ENCODE results near the gene SNX18.
A peak's percentile ranks its signal among the peaks of the same experiment; 100 is the strongest.

SNX18 gene

DNA sequence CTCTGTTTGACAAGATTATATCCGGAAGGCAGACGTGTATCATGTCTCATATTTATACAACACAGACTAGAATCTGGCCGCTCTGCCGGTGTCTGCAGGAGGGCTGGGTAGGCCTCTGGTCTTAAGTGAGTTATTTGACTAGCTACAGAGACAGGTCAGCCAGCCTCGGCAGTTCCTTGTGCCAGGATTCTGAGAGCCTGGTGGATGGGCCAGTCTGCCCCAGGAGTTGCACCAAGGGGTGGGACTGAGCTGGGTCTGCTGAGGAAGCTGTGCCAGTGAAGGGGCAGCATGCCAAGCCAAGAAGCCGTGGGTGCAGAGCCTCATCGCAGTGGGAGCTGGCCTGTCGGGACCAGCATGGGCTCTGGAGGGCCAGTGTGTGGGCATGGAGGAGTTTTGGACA, 7.1 kb downstream of the SNX18 start:
- no peak overlapping the region for H3K4me3 ChIP-seq (ENCODE audit: low read depth, low read length)
- TF ChIP-seq ZFHX2 (tag by site-specific recombination; conservative IDR thresholded peaks at IDR 0.05) (peak; percentile 57), TCF7L2 (IDR thresholded peaks at IDR 0.05; ENCODE audit: borderline replicate concordance, low read depth, low read length) (no peak), EGR2 (tag by site-specific recombination; IDR thresholded peaks at IDR 0.05; ENCODE audit: low read depth) (0 out of 2 replicates have a peak, but pooled peaks have one; percentile 7), ZNF221 (tag by site-specific recombination; IDR thresholded peaks at IDR 0.05; ENCODE audit: borderline replicate concordance) (no peak), ZSCAN5A (tag by site-specific recombination; IDR thresholded peaks at IDR 0.05) (no peak), YY2 (tag by site-specific recombination; IDR thresholded peaks at IDR 0.05) (no peak), ZNF169 (tag by site-specific recombination; IDR thresholded peaks at IDR 0.05) (no peak), HIC1 (tag by site-specific recombination; IDR thresholded peaks at IDR 0.05) (0 out of 2 replicates have a peak, but pooled peaks have one; percentile 27), ZNF48 (tag by site-specific recombination; IDR thresholded peaks at IDR 0.05) (no peak), BCL6B (tag by site-specific recombination; IDR thresholded peaks at IDR 0.05) (no peak)
- no peak overlapping the region; the same call in 1 of the 2 replicates for H3K27ac ChIP-seq (ENCODE audit: extremely low read depth, low read depth, low read length)
- H3K36me3 ChIP-seq (ENCODE audit: control insufficient read depth in 2 of 2, insufficient read depth in 1 of 2, low read length in 2 of 2): peaks cover 0 to 4% of the 10 kb centered on the region in 2 experiments; a peak in 1 of 3 replicates
- peaks cover 17% of the 10 kb centered on the region; the same call in 1 of the 2 replicates for H3K4me1 ChIP-seq (ENCODE audit: control insufficient read depth, insufficient read depth, low read length)
- no peaks in the 10 kb centered on the region for H3K9me3 ChIP-seq (ENCODE audit: control insufficient read depth, insufficient read depth, low read depth, low read length)
- CTCF ChIA-PET: interaction anchor here (0.6 to 2.8 kb wide), 3 partner anchors 13 to 371 kb away, joined by 3 to 9 read pairs (median 4); no protein-coding TSS in a partner anchor
- POLR2A ChIA-PET: no interaction called here

- TF ChIP-seq ZBTB26 (tag by site-specific recombination; optimal IDR thresholded peaks at IDR 0.05): no peak
- TF ChIP-seq KLF17 (tag by site-specific recombination; IDR thresholded peaks at IDR 0.05): no peak
- TF ChIP-seq, protein P1, sequence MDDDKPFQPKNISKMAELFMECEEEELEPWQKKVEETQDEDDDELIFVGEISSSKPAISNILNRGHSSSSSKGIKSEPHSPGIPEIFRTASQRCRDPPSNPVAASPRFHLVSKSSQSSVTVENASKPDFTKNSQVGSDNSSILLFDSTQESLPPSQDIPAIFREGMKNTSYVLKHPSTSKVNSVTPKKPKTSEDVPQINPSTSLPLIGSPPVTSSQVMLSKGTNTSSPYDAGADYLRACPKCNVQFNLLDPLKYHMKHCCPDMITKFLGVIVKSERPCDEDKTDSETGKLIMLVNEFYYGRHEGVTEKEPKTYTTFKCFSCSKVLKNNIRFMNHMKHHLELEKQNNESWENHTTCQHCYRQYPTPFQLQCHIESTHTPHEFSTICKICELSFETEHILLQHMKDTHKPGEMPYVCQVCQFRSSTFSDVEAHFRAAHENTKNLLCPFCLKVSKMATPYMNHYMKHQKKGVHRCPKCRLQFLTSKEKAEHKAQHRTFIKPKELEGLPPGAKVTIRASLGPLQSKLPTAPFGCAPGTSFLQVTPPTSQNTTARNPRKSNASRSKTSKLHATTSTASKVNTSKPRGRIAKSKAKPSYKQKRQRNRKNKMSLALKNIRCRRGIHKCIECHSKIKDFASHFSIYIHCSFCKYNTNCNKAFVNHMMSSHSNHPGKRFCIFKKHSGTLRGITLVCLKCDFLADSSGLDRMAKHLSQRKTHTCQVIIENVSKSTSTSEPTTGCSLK (tag by site-specific recombination; IDR thresholded peaks at IDR 0.05): no peak
- TF ChIP-seq ZNF292 (tag by site-specific recombination; IDR thresholded peaks at IDR 0.05; ENCODE audit: borderline replicate concordance, low read depth): no peak
- TF ChIP-seq ZNF623 (tag by site-specific recombination; IDR thresholded peaks at IDR 0.05): no peak
- TF ChIP-seq GFI1B (tag by site-specific recombination; IDR thresholded peaks at IDR 0.05): no peak
- TF ChIP-seq ZNF10 (tag by site-specific recombination; IDR thresholded peaks at IDR 0.05): no peak
- TF ChIP-seq ZBTB8A (tag by site-specific recombination; IDR thresholded peaks at IDR 0.05): no peak
- no peak for TF ChIP-seq ZNF785 (tag by site-specific recombination; IDR thresholded peaks at IDR 0.05)
- no peak for TF ChIP-seq ZNF610 (tag by site-specific recombination; IDR thresholded peaks at IDR 0.05; ENCODE audit: borderline replicate concordance)
- TF ChIP-seq SALL2 (tag by site-specific recombination; IDR thresholded peaks at IDR 0.05; ENCODE audit: borderline replicate concordance): no peak
- TF ChIP-seq GLIS2 (tag by site-specific recombination; IDR thresholded peaks at IDR 0.05): no peak
- no peak for TF ChIP-seq ZNF580 (tag by site-specific recombination; IDR thresholded peaks at IDR 0.05)
- no peak for TF ChIP-seq ZNF48 (tag by site-specific recombination; IDR thresholded peaks at IDR 0.05)
- no peak for TF ChIP-seq ZNF19 (tag by site-specific recombination; IDR thresholded peaks at IDR 0.05; ENCODE audit: low read depth)
- H3K36me3 ChIP-seq (ENCODE audit: control insufficient read depth in 2 of 2, insufficient read depth in 1 of 2, low read length in 2 of 2): peaks cover 0 to 4% of the 10 kb centered on the region in 2 experiments; a peak in 1 of 3 replicates
- peaks cover 17% of the 10 kb centered on the region; the same call in 1 of the 2 replicates for H3K4me1 ChIP-seq (ENCODE audit: control insufficient read depth, insufficient read depth, low read length)
- no peaks in the 10 kb centered on the region for H3K9me3 ChIP-seq (ENCODE audit: control insufficient read depth, insufficient read depth, low read depth, low read length)
- ChIA-PET CTCF (interaction anchor here (0.9 to 2.8 kb wide), 3 partner anchors 244 to 370 kb away, joined by 3 to 9 read pairs (median 5); no protein-coding TSS in a partner anchor), POLR2A (no interaction called here)
- no peak overlapping the region for H3K27ac ChIP-seq (ENCODE audit: extremely low read depth, low read depth, low read length)
- no peak overlapping the region for H3K4me3 ChIP-seq (ENCODE audit: low read depth, low read length)
Measured at GRCh38 chr5:54525261-54525660, 7.7 kb downstream of the SNX18 start.
